ENCODE data around the gene FOXJ1.

DNA sequence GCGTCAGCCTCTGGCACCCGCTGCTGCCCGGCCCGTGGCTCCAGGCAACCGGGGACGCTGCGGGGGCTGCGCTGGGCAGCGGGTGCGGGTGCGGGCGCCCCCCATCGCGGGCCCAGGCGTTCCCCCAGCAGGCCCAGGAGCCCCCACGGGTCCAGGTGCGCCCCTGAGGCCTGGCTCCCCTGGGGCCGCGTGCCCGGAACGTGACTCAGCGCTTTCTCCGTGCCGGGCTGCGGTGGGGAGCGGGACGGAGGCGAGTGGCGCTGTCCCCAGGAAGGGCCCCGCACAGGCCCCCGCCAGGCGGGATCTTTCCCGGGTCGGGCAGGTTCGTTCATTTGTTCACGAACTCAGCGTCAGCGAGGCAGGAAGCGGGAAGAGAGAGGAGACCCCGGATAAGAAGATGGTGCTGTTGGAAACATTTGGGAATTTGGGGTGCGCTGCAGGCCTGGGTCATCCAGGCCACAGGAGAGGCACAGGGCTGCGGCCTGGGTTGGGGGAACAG is 19.1 kb downstream of the FOXJ1 start:
- TF ChIP-seq CTCF (IDR thresholded peaks at IDR 0.05; ENCODE audit: insufficient read depth, low read length) (no peak), POLR2AphosphoS5 (IDR thresholded peaks at IDR 0.05; ENCODE audit: low read depth) (no peak), SPI1 (IDR thresholded peaks at IDR 0.05; ENCODE audit: borderline replicate concordance, low read depth) (no peak)
- TF ChIP-seq, protein P1, sequence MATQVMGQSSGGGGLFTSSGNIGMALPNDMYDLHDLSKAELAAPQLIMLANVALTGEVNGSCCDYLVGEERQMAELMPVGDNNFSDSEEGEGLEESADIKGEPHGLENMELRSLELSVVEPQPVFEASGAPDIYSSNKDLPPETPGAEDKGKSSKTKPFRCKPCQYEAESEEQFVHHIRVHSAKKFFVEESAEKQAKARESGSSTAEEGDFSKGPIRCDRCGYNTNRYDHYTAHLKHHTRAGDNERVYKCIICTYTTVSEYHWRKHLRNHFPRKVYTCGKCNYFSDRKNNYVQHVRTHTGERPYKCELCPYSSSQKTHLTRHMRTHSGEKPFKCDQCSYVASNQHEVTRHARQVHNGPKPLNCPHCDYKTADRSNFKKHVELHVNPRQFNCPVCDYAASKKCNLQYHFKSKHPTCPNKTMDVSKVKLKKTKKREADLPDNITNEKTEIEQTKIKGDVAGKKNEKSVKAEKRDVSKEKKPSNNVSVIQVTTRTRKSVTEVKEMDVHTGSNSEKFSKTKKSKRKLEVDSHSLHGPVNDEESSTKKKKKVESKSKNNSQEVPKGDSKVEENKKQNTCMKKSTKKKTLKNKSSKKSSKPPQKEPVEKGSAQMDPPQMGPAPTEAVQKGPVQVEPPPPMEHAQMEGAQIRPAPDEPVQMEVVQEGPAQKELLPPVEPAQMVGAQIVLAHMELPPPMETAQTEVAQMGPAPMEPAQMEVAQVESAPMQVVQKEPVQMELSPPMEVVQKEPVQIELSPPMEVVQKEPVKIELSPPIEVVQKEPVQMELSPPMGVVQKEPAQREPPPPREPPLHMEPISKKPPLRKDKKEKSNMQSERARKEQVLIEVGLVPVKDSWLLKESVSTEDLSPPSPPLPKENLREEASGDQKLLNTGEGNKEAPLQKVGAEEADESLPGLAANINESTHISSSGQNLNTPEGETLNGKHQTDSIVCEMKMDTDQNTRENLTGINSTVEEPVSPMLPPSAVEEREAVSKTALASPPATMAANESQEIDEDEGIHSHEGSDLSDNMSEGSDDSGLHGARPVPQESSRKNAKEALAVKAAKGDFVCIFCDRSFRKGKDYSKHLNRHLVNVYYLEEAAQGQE (IDR thresholded peaks at IDR 0.05; ENCODE audit: insufficient replicate concordance, low read depth), result no peak

All from HL-60 (cell line).